ENCODE data around the gene CCDC174.
A peak's percentile ranks its signal among the peaks of the same experiment; 100 is the strongest.

CCDC174 gene

GRCh38 chr3:14657579-14657978 is 6.0 kb downstream of the CCDC174 start:
- no peak for DNase-seq (ENCODE audit: low spot score)

DNA sequence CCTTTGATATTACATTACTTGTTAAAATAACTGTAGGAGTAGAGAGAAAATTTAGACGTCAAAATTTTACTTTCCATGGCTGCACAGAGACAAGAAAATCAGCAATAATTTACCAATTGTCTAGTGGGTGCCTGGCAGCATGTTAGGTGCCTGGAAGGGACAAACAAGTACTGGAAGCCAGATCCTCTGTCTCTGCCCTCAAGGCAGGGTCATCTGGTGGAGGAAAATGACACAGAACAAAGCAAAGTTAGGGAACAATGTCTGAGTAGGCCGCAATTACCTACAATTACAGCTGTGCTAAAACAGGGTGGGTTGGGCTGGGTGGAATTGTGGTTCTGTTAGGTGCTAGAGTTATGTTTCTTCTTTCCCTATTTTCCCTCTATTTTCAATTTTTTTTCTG is 7.4 kb downstream of the CCDC174 start:
- DNase-seq (ENCODE audit: low spot score): no peak

GRCh38 chr3:14660942-14661341 is 9.4 kb downstream of the CCDC174 start:
- no peak for DNase-seq (ENCODE audit: low spot score)

DNA sequence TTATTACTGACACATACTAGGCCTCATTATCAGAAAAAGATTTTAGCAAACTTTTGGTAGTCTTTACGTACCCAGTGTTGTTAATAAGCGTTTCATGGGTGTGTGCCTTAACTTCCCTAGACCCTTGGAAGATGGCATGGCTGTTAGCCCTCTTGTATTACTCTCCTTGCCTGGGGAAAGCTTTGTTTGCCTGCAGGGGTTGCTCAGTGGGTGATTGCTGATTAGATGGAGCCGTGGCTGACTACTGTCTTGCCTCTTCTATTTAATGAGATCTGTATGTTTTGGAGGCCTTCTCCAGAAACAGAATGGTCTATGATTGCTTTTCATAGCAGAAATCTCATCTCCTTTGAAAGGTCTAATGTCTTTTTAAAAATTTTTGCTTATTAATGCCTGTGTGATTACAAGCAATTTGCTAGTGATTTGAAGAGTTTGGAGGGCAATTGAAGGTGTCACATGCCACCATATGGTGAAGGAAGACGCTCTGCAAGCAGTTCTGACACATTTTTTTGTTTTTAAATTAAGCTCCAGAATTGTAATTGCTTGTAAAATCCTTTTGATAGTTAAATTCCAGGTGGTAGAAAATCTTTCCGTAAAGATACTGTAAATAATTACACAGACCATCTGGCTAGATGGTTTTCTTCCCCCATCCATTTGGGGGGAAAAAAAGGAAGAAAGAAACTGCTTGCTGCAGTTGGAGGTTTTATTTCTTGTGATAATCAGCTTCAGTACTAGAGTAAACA is 12.0 kb downstream of the CCDC174 start:
- no peak for DNase-seq (ENCODE audit: low spot score)

DNA sequence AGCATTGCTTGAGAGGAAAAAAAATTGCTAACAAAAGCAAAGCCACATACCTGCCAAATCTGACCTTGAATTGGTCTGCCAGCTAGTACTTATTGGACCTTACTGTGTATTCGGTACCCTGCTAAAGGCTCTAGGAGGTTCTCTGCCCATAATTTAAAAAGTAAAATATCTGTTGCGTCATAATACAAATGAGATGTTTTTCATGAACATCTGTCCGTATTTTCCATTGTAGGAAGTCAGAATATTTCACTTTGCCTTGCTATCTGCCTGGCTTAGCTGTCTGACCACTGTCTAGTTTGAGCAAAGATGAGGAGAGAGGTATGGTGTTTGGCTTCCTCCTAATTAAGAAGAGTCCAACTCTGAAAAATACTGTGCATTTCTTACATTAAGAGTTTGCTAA is 12.6 kb downstream of the CCDC174 start:
- no peak for DNase-seq (ENCODE audit: low spot score)

GRCh38 chr3:14672588-14672987 is 21.0 kb downstream of the CCDC174 start:
- no peak for DNase-seq (ENCODE audit: low spot score)

GRCh38 chr3:14674841-14675240 is 23.3 kb downstream of the CCDC174 start, which contains the start of gene C3orf20:
Gene C3orf20, plus strand, starts transcription at chr3:14675141. Its CDS starts 7,573 bp downstream, at chr3:14682714.
- DNase-seq (ENCODE audit: low spot score): no peak

GRCh38 chr3:14676881-14677280 is 25.3 kb downstream of the CCDC174 start:
- no peak for DNase-seq (ENCODE audit: low spot score)

DNA sequence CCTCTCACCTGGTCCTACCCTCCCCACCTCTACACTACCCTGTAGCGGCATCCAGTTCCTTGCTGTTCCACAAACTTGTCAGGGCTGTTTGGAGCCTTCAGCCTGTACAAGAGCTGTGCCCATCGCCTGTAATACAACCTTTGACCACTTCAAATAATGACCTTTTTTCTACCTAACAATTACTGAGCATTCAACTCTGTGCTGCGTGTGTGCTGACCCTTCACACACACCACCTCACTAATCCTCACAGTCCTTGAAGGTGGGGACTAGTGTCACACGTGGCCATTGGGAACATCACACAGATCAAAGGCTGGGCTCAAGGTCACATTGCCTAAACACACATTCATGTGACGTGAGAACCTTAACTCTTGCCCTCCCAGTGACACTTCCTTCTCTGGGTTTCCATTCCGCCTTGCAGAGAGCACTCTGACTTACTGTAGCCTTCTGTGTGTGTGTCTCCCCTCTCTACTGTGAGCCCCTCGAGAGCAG is 26.5 kb downstream of the CCDC174 start:
- no peak for DNase-seq (ENCODE audit: low spot score)

- DNase-seq (ENCODE audit: low spot score): no peak
Measured at GRCh38 chr3:14680115-14680514, 28.6 kb downstream of the CCDC174 start.

- DNase-seq (ENCODE audit: low spot score): no peak
Measured at GRCh38 chr3:14680716-14681115, 29.2 kb downstream of the CCDC174 start.

DNA sequence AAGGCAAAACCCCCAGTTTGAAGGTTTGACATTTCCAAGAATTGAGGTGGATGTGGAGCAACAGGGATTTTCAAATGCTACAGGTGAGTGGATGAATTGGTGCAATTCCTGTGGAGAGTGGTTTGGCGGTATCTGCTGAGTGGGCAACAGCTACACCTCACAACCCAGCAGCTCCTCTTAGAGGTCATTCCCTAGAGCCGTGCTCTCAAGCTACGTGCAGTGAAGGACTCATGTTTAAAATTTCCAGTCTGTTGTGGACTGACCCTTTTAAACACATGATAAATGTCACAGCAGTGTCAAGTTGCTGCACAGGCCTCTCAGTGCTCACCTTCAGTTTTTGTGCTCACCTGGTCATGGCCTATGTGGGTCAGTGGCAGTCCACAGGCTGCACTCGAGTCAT is 32.9 kb downstream of the CCDC174 start:
- no peak for DNase-seq (ENCODE audit: low spot score)

- no peak for DNase-seq (ENCODE audit: low spot score)
Measured at GRCh38 chr3:14685179-14685578, 33.6 kb downstream of the CCDC174 start.

DNA sequence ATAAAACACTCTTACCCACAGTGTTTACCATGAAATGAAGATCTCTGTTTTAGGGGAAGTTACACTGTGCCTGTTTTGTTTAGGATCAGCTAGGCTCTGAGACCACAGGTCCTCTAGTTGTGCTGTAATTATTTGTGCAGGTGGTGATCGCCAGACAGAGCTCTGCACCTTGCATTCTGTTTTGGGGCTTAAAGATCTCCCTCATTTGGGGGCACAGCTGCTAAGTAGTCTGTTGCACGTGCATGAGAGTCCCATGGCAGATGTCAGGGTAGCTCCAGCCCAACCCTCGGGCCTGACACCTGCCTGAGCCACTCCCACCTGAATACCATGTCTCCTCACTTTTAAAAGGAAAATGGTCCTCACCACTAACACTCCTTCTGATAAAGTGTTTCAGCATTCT is 35.8 kb downstream of the CCDC174 start:
- DNase-seq (ENCODE audit: low spot score): peak; percentile 1

GRCh38 chr3:14688525-14688924 is 37.0 kb downstream of the CCDC174 start:
- no peak for DNase-seq (ENCODE audit: low spot score)

DNA sequence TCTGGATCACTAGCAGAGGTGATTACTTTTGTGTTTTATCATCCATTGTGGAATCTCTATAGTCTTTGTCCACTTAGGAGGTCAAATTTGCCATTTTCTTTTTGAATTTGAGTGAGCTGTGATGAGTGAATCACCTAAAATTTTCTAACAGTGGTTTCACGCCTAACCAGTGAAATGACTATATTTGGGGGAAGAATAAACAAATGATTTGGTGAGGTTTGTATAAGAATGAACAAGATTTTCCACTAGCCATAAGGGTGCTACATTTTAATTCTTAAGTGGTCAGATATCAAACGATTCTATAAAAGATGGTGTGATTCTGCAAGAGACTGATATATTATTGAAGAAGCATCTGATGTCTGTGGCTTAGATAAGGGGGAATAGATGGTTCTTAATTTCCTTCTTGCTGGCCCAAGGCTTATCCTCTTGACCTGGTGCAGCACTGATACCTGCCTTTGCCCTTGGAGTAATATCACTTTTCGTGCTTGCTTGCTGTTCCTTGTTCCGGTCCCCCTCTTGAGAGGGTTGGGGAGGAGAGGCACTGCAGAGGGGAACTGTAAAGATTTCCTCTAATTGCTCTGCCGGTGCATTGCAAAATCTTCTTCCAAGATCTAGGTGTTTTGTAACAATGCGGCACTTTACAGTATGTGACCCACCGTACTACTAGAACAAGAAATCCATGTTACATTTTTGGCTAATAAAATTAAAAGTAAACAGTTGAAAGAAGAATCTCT is 37.9 kb downstream of the CCDC174 start:
- no peak for DNase-seq (ENCODE audit: low spot score)

DNA sequence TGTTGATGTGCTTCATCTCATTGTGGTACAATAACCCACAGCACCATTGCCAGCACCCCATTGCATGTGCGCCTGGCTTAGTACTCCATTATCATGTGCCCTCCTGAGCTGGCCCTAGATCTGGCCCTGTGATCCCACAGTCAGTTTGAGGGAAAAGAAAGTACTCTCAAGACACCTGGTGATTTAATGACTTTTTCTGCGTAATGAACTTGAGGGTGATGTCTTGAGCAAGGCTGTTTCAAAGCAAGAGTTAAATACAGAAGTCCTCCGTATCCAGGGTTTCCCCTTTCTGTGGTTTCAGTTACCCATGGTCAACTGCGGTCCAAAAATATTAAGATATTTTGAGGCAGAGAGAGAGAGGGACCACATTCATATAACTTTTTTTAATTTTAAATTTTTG is 39.7 kb downstream of the CCDC174 start:
- DNase-seq (ENCODE audit: low spot score): no peak

GRCh38 chr3:14691719-14692118 is 40.2 kb downstream of the CCDC174 start:
- DNase-seq (ENCODE audit: low spot score): no peak

DNA sequence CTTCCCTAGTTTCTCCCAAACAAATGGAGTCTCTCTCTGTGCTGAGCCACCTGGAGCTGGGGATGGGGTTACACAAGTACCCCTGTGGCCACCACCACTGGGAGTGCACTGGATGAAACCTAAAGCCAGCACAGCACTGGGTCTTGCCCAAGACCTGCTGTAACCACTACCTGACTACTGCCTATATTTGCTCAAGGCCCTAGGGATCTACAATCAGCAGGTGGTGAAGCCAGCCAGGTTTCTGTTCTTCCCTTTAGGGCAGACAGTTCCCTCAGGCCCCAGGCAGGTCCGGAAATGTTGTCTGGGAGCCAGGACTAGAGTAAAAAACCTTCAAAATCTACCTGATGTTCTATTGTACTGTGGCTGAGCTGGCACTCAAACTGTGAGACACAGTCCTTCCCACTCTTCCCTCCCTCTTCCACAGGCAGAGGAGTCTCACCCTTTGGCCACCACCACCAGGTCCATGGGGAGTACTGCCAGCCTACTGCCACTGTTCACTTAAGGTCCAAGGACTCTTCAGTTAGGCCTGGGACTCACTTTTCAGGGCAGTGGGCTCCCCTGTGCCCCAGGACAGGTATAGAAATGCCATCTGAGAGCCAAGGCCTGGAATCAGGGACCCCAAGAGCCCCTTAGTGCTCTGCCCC is 47.2 kb downstream of the CCDC174 start:
- no peak for DNase-seq (ENCODE audit: low spot score)

DNA sequence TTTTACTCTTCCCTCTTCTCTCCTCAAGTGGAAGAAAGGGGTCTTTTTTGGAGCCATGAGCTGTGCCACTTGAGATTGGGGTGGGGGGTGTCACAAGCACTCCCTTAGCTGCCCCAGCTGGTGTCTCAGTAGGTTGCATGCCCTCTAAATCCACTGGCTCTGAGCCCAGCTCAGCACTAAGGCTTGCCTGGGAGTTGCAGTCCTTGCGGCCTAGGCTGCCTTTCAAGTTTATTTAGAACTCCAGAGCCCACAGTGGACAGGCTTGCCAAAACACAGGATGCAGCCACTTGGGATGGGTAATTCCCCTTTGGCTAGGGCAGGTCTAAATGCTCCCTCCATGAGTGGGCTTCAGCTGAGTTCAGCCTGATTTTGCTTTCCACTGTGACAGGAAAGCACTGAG is 48.1 kb downstream of the CCDC174 start:
- DNase-seq (ENCODE audit: low spot score): no peak

DNA sequence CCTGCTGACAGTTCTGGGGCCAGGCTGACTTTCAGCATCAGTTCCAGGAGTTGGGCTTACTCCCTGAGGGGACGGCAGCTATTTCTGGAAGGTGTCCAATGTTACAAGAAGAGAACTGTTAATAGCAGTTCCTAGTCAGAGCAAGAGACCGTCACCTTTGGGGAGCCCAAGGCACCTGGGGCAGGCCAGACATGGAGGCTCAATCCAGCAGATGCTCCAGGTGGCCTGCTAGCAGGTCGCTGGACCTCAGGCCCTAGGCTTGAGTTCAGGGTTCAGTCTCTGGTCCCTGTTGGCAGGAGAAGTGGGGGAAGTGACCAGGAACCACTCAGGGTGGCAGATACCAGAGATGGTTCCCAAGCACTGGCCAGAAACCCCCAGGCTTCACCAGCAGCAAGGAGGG is 49.3 kb downstream of the CCDC174 start:
- DNase-seq (ENCODE audit: low spot score): no peak

DNA sequence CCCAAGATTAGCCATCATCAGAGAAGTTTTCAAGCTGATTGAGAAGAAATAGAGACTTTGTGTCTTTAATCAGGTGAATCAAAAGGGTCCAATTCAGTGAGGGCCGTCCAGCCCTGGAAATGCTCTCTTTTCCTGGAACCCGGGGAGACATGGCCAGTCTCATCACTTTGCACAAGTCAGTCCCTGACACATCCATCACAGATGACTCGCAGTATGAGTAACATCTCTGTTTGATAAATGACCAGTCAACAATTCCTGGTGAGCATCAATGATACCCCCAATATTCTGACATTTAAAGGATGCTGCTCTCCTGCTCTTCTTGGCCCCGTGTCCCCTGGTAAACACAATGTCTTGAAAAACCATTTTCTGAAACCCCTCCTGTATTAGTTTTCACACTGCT is 50.1 kb downstream of the CCDC174 start:
- DNase-seq (ENCODE audit: low spot score): no peak
